ENCODE data around the gene SLC25A11.

Gene SLC25A11

DNA sequence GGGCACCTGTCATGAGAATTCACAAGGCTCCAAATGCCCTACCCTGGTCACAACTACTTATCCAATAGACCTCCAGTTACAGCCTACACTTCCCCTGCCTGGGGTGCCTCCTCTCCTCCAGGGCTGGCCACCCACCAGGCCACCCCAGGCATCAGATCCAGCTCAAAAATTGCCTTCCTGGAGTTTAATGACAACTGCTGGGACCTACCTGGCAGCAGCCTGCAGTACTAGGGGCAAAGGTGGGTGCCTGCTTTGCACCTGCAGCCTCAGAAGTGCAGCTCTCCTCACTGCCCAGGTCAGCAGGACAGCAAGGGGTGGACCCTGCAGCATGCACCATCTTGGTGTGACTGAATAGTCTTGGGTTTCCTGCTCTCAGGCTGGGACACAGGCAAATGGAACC lies 4.2 kb downstream of the SLC25A11 start:
- no peak overlapping the region for H2BK120ac ChIP-seq (ENCODE audit: insufficient read depth, low read length, poor library complexity)
- H3K79me2 ChIP-seq (ENCODE audit: control insufficient read depth, insufficient read depth, low read length, poor library complexity) = peaks cover 14% of the 10 kb centered on the region
- H2AK5ac ChIP-seq (ENCODE audit: low read length) = no peak overlapping the region
- H3K36me3 ChIP-seq (ENCODE audit: control insufficient read depth in 1 of 2, insufficient read depth in 2 of 2, low read length in 2 of 2) = peaks cover 24 to 29% of the 10 kb centered on the region in 2 experiments
- H4K91ac ChIP-seq (ENCODE audit: low read depth, low read length) = no peak overlapping the region
- no peaks in the 10 kb centered on the region for H3K9me3 ChIP-seq (ENCODE audit: insufficient read depth, low read depth, low read length)
- no peaks in the 10 kb centered on the region for H3K27me3 ChIP-seq (ENCODE audit: insufficient read depth, low read length)
- H3K27ac ChIP-seq (ENCODE audit: low read depth, low read length) = no peak overlapping the region
- no peak overlapping the region for H3K14ac ChIP-seq (ENCODE audit: low read length)
- peaks cover 8% of the 10 kb centered on the region in 2 experiments for H3K4me1 ChIP-seq (ENCODE audit: control insufficient read depth in 1 of 2, insufficient read depth in 2 of 2, low read length in 2 of 2)
- no peak overlapping the region for H3K4ac ChIP-seq (ENCODE audit: low read depth, low read length)
- H3K23ac ChIP-seq (ENCODE audit: low read length) = no peak overlapping the region
- H3K9ac ChIP-seq (ENCODE audit: low read length) = no peak overlapping the region
- no peak overlapping the region for H2BK5ac ChIP-seq (ENCODE audit: low read depth, low read length, poor library complexity)
- no peak overlapping the region for H3K18ac ChIP-seq (ENCODE audit: low read length)
- no peak overlapping the region for H3K4me2 ChIP-seq (ENCODE audit: low read length)
- H4K8ac ChIP-seq (ENCODE audit: low read depth, low read length) = no peak overlapping the region
- H2BK12ac ChIP-seq (ENCODE audit: low read length) = no peak overlapping the region
- peaks cover 12% of the 10 kb centered on the region for H3K79me1 ChIP-seq (ENCODE audit: low read length)
- DNase-seq = no peak
- no peak overlapping the region for H2AFZ ChIP-seq (ENCODE audit: insufficient read depth, low read length, poor library complexity)
- no peak overlapping the region for H4K12ac ChIP-seq (ENCODE audit: low read depth, low read length)
- H3K4me3 ChIP-seq (ENCODE audit: low read depth, low read length) = no peak overlapping the region

DNA sequence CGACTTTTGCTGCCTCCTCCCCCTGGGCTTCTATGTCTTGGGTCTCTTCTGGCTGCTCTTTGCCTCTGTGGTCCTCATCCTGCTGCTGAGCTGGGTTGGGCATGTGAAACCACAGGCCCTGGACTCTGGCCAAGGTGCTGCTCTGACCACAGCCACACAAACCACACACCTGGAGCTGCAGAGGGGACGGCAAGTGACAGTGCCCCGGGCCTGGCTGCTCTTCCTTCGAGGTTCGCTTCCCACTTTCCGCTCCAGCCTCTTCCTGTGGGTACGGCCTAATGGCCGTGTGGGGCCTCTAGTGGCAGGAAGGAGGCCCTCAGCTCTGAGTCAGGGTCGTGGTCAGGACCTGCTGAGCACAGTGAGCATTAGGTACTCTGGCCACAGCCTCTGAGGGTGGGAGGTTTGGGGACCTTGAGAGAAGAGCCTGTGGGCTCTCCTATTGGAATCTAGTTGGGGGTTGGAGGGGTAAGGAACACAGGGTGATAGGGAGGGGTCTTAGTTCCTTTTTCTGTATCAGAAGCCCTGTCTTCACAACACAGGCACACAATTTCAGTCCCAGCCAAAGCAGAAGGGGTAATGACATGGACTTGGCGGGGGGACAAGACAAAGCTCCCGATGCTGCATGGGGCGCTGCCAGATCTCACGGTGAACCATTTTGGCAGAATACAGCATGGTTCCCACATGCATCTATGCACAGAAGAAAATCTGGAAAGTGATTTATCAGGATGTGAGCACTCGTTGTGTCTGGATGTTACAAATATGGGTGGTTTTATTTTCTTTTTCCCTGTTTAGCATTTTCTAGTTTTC lies 5.5 kb downstream of the SLC25A11 start:
- peak overlapping the region; percentile 67 for H4K8ac ChIP-seq (ENCODE audit: low read depth, low read length)
- H2AK5ac ChIP-seq (ENCODE audit: low read length) = peak overlapping the region; percentile 15
- peak overlapping the region; percentile 20 for H2BK12ac ChIP-seq (ENCODE audit: low read length)
- H3K18ac ChIP-seq (ENCODE audit: low read length) = peak overlapping the region; percentile 47
- no peak overlapping the region for H2BK120ac ChIP-seq (ENCODE audit: insufficient read depth, low read length, poor library complexity)
- H3K9ac ChIP-seq (ENCODE audit: low read length) = no peak overlapping the region
- H2AFZ ChIP-seq (ENCODE audit: insufficient read depth, low read length, poor library complexity) = no peak overlapping the region
- H4K91ac ChIP-seq (ENCODE audit: low read depth, low read length) = peak overlapping the region; percentile 8
- no peak overlapping the region for H3K4me3 ChIP-seq (ENCODE audit: low read depth, low read length)
- peak overlapping the region; percentile 32 for H4K12ac ChIP-seq (ENCODE audit: low read depth, low read length)
- H3K27me3 ChIP-seq (ENCODE audit: insufficient read depth, low read length) = no peaks in the 10 kb centered on the region
- no peak overlapping the region for H3K4ac ChIP-seq (ENCODE audit: low read depth, low read length)
- H3K36me3 ChIP-seq (ENCODE audit: control insufficient read depth in 1 of 2, insufficient read depth in 2 of 2, low read length in 2 of 2) = peaks cover 24 to 29% of the 10 kb centered on the region in 2 experiments
- H3K27ac ChIP-seq (ENCODE audit: low read depth, low read length) = no peak overlapping the region
- H3K4me1 ChIP-seq (ENCODE audit: control insufficient read depth in 1 of 2, insufficient read depth in 2 of 2, low read length in 2 of 2) = peaks cover 8% of the 10 kb centered on the region in 2 experiments
- peak in 1 of 2 donors; percentile 50 for DNase-seq
- no peak overlapping the region for H3K14ac ChIP-seq (ENCODE audit: low read length)
- H3K4me2 ChIP-seq (ENCODE audit: low read length) = no peak overlapping the region
- H2BK5ac ChIP-seq (ENCODE audit: low read depth, low read length, poor library complexity) = no peak overlapping the region
- no peaks in the 10 kb centered on the region for H3K9me3 ChIP-seq (ENCODE audit: insufficient read depth, low read depth, low read length)
- H3K23ac ChIP-seq (ENCODE audit: low read length) = no peak overlapping the region
- WGBS (ENCODE audit: extremely low coverage, insufficient coverage, insufficient read length) = no CpG with 5 or more reads among the region's 14 CpGs
- peaks cover 8% of the 10 kb centered on the region for H3K79me2 ChIP-seq (ENCODE audit: control insufficient read depth, insufficient read depth, low read length, poor library complexity)
- H3K79me1 ChIP-seq (ENCODE audit: low read length) = peaks cover 3% of the 10 kb centered on the region

DNA sequence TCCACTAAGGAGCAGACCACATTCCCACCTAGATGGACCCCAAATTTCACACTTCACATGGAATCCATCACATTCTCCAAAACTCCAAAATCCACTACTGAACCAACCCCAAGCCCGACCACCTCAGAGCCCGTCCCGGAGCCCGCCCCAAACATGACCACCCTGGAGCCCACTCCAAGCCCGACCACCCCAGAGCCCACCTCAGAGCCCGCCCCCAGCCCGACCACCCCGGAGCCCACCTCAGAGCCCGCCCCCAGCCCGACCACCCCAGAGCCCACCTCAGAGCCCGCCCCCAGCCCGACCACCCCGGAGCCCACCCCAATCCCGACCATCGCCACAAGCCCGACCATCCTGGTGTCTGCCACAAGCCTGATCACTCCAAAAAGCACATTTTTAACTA lies 6.2 kb downstream of the SLC25A11 start:
- Histone ChIP-seq H4K91ac (ENCODE audit: low read depth, low read length) (no peak overlapping the region), H3K9me3 (ENCODE audit: insufficient read depth, low read depth, low read length) (peaks cover 2% of the 10 kb centered on the region), H3K4ac (ENCODE audit: low read depth, low read length) (no peak overlapping the region), H3K79me2 (ENCODE audit: control insufficient read depth, insufficient read depth, low read length, poor library complexity) (peaks cover 1% of the 10 kb centered on the region), H3K36me3 (ENCODE audit: control insufficient read depth in 1 of 2, insufficient read depth in 2 of 2, low read length in 2 of 2) (peaks cover 23 to 27% of the 10 kb centered on the region in 2 experiments), H2BK12ac (ENCODE audit: low read length) (no peak overlapping the region), H3K23ac (ENCODE audit: low read length) (no peak overlapping the region), H3K27ac (ENCODE audit: low read depth, low read length) (no peak overlapping the region), H4K8ac (ENCODE audit: low read depth, low read length) (no peak overlapping the region), H4K12ac (ENCODE audit: low read depth, low read length) (no peak overlapping the region), H2BK5ac (ENCODE audit: low read depth, low read length, poor library complexity) (no peak overlapping the region), H3K4me2 (ENCODE audit: low read length) (no peak overlapping the region), H3K4me1 (ENCODE audit: control insufficient read depth in 1 of 2, insufficient read depth in 2 of 2, low read length in 2 of 2) (peaks cover under 1 to 2% of the 10 kb centered on the region in 2 experiments), H3K18ac (ENCODE audit: low read length) (no peak overlapping the region), H3K9ac (ENCODE audit: low read length) (no peak overlapping the region), H3K79me1 (ENCODE audit: low read length) (peaks cover 2% of the 10 kb centered on the region), H2BK120ac (ENCODE audit: insufficient read depth, low read length, poor library complexity) (no peak overlapping the region), H3K27me3 (ENCODE audit: insufficient read depth, low read length) (no peaks in the 10 kb centered on the region), H2AFZ (ENCODE audit: insufficient read depth, low read length, poor library complexity) (no peak overlapping the region), H2AK5ac (ENCODE audit: low read length) (no peak overlapping the region), H3K14ac (ENCODE audit: low read length) (no peak overlapping the region), H3K4me3 (ENCODE audit: low read depth, low read length) (no peak overlapping the region)
- 100% methylated on average over 1 of the region's 16 CpGs for WGBS (ENCODE audit: extremely low coverage, insufficient coverage, insufficient read length)
- DNase-seq = no peak

DNA sequence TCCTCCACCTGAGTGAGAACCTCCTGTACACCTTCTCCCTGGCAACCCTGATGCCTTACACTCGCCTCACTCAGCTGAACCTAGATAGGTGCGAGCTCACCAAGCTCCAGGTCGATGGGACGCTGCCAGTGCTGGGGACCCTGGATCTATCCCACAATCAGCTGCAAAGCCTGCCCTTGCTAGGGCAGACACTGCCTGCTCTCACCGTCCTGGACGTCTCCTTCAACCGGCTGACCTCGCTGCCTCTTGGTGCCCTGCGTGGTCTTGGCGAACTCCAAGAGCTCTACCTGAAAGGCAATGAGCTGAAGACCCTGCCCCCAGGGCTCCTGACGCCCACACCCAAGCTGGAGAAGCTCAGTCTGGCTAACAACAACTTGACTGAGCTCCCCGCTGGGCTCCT lies 7.1 kb downstream of the SLC25A11 start:
- no peak overlapping the region for H3K4ac ChIP-seq (ENCODE audit: low read depth, low read length)
- H3K27me3 ChIP-seq (ENCODE audit: insufficient read depth, low read length) = no peaks in the 10 kb centered on the region
- no peak overlapping the region for H3K23ac ChIP-seq (ENCODE audit: low read length)
- no peak overlapping the region for H4K8ac ChIP-seq (ENCODE audit: low read depth, low read length)
- no peak overlapping the region for H3K4me3 ChIP-seq (ENCODE audit: low read depth, low read length)
- no peak overlapping the region for H2BK12ac ChIP-seq (ENCODE audit: low read length)
- H3K18ac ChIP-seq (ENCODE audit: low read length) = no peak overlapping the region
- no peak overlapping the region for H3K4me2 ChIP-seq (ENCODE audit: low read length)
- whole genome bisulfite sequencing (ENCODE audit: extremely low coverage, insufficient coverage, insufficient read length) = no CpG with 5 or more reads among the region's 12 CpGs
- H4K91ac ChIP-seq (ENCODE audit: low read depth, low read length) = no peak overlapping the region
- H2AK5ac ChIP-seq (ENCODE audit: low read length) = no peak overlapping the region
- no peak overlapping the region for H2AFZ ChIP-seq (ENCODE audit: insufficient read depth, low read length, poor library complexity)
- H3K79me2 ChIP-seq (ENCODE audit: control insufficient read depth, insufficient read depth, low read length, poor library complexity) = no peaks in the 10 kb centered on the region
- peaks cover 2% of the 10 kb centered on the region for H3K79me1 ChIP-seq (ENCODE audit: low read length)
- no peak overlapping the region for H3K9ac ChIP-seq (ENCODE audit: low read length)
- peaks cover 2% of the 10 kb centered on the region for H3K9me3 ChIP-seq (ENCODE audit: insufficient read depth, low read depth, low read length)
- no peak overlapping the region for H2BK5ac ChIP-seq (ENCODE audit: low read depth, low read length, poor library complexity)
- no peak overlapping the region for H3K14ac ChIP-seq (ENCODE audit: low read length)
- H3K27ac ChIP-seq (ENCODE audit: low read depth, low read length) = no peak overlapping the region
- H3K36me3 ChIP-seq (ENCODE audit: control insufficient read depth in 1 of 2, insufficient read depth in 2 of 2, low read length in 2 of 2) = peaks cover 15 to 18% of the 10 kb centered on the region in 2 experiments
- H4K12ac ChIP-seq (ENCODE audit: low read depth, low read length) = no peak overlapping the region
- no peaks in the 10 kb centered on the region for H3K4me1 ChIP-seq (ENCODE audit: control insufficient read depth in 1 of 2, insufficient read depth in 2 of 2, low read length in 2 of 2)
- no peak overlapping the region for H2BK120ac ChIP-seq (ENCODE audit: insufficient read depth, low read length, poor library complexity)
- DNase-seq = no peak

Data from trophoblast cell (in vitro differentiated cells and primary cell).